HCT116 (cell line): ENCODE measurements around the gene LEMD3.

Experiments used
- CEBPB ChIP-seq: IDR thresholded peaks from 2 replicates; pipeline ENCODE4 v1.6.1; 2012; ENCODE audit warnings: low read depth
- CTCF ChIP-seq, 3 experiments: fragments of 200-600 bp in 1 of 3; sonication (generic) in 1 of 3; IDR thresholded peaks in 2 of 3; conservative IDR thresholded peaks in 1 of 3; 2 replicates each; pipeline ENCODE4 v1.5.1; 2012 to 2017; ENCODE audit warnings: low read depth in 2 of 3, low read length in 2 of 3, antibody characterized with exemption in 1 of 3, borderline replicate concordance in 1 of 3, control low read depth in 1 of 3, mild to moderate bottlenecking in 1 of 3, mixed read lengths in 1 of 3, mixed run types in 1 of 3, moderate library complexity in 1 of 3; ENCODE audit not compliant: insufficient read depth in 1 of 3
- EGR1 ChIP-seq: IDR thresholded peaks from 2 replicates; pipeline ENCODE4 v1.6.1; 2012; ENCODE audit warnings: low read depth
- EZH2 ChIP-seq: fragments of 200-600 bp; sonication (generic); IDR thresholded peaks from 2 replicates; pipeline ENCODE4 v1.6.1; 2017; ENCODE audit warnings: antibody characterized with exemption, mixed run types
- MAX ChIP-seq: IDR thresholded peaks from 2 replicates; pipeline ENCODE4 v1.6.1; 2012
- POLR2A ChIP-seq: IDR thresholded peaks from 2 replicates; pipeline ENCODE4 v1.7.0; 2011; ENCODE audit warnings: borderline replicate concordance; ENCODE audit not compliant: insufficient read depth, insufficient read length; ENCODE audit errors: extremely low read depth
- RAD21 ChIP-seq: IDR thresholded peaks from 2 replicates; pipeline ENCODE4 v1.6.1; 2012; ENCODE audit warnings: low read depth, mild to moderate bottlenecking
- YY1 ChIP-seq: IDR thresholded peaks from 2 replicates; pipeline ENCODE4 v1.6.1; 2011; ENCODE audit warnings: low read length, low read depth, moderate library complexity, mild to moderate bottlenecking; ENCODE audit not compliant: insufficient replicate concordance; ENCODE audit errors: extremely low read depth
- TF ChIP-seq, protein P1 (sequence below): IDR thresholded peaks from 2 replicates; pipeline ENCODE4 v1.6.1; 2012; ENCODE audit warnings: low read depth

- TF ChIP-seq, protein P1, sequence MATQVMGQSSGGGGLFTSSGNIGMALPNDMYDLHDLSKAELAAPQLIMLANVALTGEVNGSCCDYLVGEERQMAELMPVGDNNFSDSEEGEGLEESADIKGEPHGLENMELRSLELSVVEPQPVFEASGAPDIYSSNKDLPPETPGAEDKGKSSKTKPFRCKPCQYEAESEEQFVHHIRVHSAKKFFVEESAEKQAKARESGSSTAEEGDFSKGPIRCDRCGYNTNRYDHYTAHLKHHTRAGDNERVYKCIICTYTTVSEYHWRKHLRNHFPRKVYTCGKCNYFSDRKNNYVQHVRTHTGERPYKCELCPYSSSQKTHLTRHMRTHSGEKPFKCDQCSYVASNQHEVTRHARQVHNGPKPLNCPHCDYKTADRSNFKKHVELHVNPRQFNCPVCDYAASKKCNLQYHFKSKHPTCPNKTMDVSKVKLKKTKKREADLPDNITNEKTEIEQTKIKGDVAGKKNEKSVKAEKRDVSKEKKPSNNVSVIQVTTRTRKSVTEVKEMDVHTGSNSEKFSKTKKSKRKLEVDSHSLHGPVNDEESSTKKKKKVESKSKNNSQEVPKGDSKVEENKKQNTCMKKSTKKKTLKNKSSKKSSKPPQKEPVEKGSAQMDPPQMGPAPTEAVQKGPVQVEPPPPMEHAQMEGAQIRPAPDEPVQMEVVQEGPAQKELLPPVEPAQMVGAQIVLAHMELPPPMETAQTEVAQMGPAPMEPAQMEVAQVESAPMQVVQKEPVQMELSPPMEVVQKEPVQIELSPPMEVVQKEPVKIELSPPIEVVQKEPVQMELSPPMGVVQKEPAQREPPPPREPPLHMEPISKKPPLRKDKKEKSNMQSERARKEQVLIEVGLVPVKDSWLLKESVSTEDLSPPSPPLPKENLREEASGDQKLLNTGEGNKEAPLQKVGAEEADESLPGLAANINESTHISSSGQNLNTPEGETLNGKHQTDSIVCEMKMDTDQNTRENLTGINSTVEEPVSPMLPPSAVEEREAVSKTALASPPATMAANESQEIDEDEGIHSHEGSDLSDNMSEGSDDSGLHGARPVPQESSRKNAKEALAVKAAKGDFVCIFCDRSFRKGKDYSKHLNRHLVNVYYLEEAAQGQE = no peak
- TF ChIP-seq CTCF (IDR thresholded peaks at IDR 0.05 in 2 of 3, conservative IDR thresholded peaks at IDR 0.05 in 1 of 3; ENCODE audit: borderline replicate concordance in 1 of 3, insufficient read depth in 1 of 3, low read depth in 2 of 3, low read length in 2 of 3) = no peak
- no peak for TF ChIP-seq POLR2A
- TF ChIP-seq RAD21 = no peak
- no peak for TF ChIP-seq CEBPB
- TF ChIP-seq EGR1 = no peak
- TF ChIP-seq MAX = no peak
- no peak for TF ChIP-seq EZH2
- no peak for TF ChIP-seq YY1
Observed at GRCh38 chr12:65220761-65221160, 51.4 kb downstream of the LEMD3 start.
